ENCODE data around the gene LZTR1.
A peak's percentile ranks its signal among the peaks of the same experiment; 100 is the strongest.

LZTR1 gene

GRCh38 chr22:20979940-20980453 is 2.1 kb upstream of the LZTR1 start:
- no peak for DNase-seq (ENCODE audit: low read depth)
- TF ChIP-seq POLR2A (IDR thresholded peaks at IDR 0.05; ENCODE audit: extremely low read depth, insufficient read length) (no peak), MYC (IDR thresholded peaks at IDR 0.05; ENCODE audit: low read depth, low read length) (no peak), MAX (IDR thresholded peaks at IDR 0.05; ENCODE audit: low read depth, low read length) (no peak), CTCF (IDR thresholded peaks at IDR 0.05; ENCODE audit: low read depth, low read length) (no peak)
- H3K4me3 ChIP-seq (ENCODE audit: low read depth, low read length), result no peak overlapping the region

- DNase-seq (ENCODE audit: low read depth), result no peak
- TF ChIP-seq POLR2A (IDR thresholded peaks at IDR 0.05; ENCODE audit: extremely low read depth, insufficient read length) (no peak), CTCF (IDR thresholded peaks at IDR 0.05; ENCODE audit: low read depth, low read length) (no peak), MYC (IDR thresholded peaks at IDR 0.05; ENCODE audit: low read depth, low read length) (no peak), MAX (IDR thresholded peaks at IDR 0.05; ENCODE audit: low read depth, low read length) (no peak)
These were observed 1.6 kb upstream of the LZTR1 start for GRCh38 chr22:20980523-20980922.

DNA sequence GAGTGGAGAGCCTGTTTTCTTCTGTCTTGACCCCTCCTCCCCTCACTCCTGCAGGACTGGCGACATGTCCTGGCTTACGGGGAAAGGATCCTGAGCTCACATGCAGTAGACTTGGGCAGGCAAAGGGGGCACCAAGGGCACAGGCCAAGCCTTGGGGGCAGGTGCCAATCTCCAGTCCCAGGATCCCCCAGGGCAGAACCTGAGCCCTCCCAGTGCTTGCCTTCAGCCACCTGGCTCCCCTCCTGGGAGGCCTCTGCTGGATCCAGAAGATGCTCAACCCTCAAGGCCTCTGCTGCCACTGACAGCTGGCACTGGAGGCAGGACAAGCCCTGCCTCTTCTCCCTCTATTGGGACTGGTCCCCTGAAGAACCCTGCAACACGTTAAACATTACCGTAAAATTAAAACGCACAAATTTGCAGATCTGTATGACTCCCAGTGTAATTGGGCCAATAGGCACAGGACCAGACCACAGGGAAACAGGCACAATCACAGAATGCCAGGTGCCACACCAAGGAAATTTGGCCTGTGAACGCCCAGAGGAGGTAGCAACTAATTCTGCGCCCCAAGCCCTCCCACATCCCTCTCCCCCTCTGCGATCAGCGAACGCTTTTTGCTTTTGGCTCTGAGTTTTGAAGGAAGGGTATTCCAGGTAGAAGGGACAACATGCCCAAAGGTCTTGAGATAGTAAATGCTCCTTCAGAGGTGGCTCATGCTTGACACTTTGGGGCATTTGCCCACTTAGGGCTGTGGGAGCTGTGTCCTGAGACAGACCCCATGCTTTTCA is 967 bp upstream of the LZTR1 start:
- H3K4me3 ChIP-seq (ENCODE audit: low read depth, low read length), result peak overlapping the region; percentile 88
- DNase-seq (ENCODE audit: low read depth), result no peak
- TF ChIP-seq POLR2A (IDR thresholded peaks at IDR 0.05; ENCODE audit: extremely low read depth, insufficient read length), result no peak

More at GRCh38 chr22:20980523-20980922, 1.6 kb upstream of the LZTR1 start:
- no peak overlapping the region for H3K4me3 ChIP-seq (ENCODE audit: low read depth, low read length)

GRCh38 chr22:20982563-20982882 is 426 bp downstream of the LZTR1 start:
- no peak for TF ChIP-seq POLR2A (IDR thresholded peaks at IDR 0.05; ENCODE audit: extremely low read depth, insufficient read length)
- TF ChIP-seq MYC (IDR thresholded peaks at IDR 0.05; ENCODE audit: low read depth, low read length), result no peak
- H3K4me3 ChIP-seq (ENCODE audit: low read depth, low read length), result peak overlapping the region; percentile 88
- DNase-seq (ENCODE audit: low read depth), result no peak

GRCh38 chr22:20983081-20983771 is 1.1 kb downstream of the LZTR1 start:
- peak overlapping the region; percentile 88 for H3K4me3 ChIP-seq (ENCODE audit: low read depth, low read length)
- TF ChIP-seq POLR2A (IDR thresholded peaks at IDR 0.05; ENCODE audit: extremely low read depth, insufficient read length), result no peak
- TF ChIP-seq MYC (IDR thresholded peaks at IDR 0.05; ENCODE audit: low read depth, low read length), result no peak
- no peak for TF ChIP-seq MAX (IDR thresholded peaks at IDR 0.05; ENCODE audit: low read depth, low read length)
- no peak for TF ChIP-seq CTCF (IDR thresholded peaks at IDR 0.05; ENCODE audit: low read depth, low read length)
- DNase-seq (ENCODE audit: low read depth), result no peak

GRCh38 chr22:20985720-20986119 is 3.6 kb downstream of the LZTR1 start:
- DNase-seq (ENCODE audit: low read depth), result no peak
- no peak for TF ChIP-seq CTCF (IDR thresholded peaks at IDR 0.05; ENCODE audit: low read depth, low read length)
- no peak for TF ChIP-seq MAX (IDR thresholded peaks at IDR 0.05; ENCODE audit: low read depth, low read length)
- TF ChIP-seq POLR2A (IDR thresholded peaks at IDR 0.05; ENCODE audit: extremely low read depth, insufficient read length), result no peak
- TF ChIP-seq MYC (IDR thresholded peaks at IDR 0.05; ENCODE audit: low read depth, low read length), result no peak
- no peak overlapping the region for H3K4me3 ChIP-seq (ENCODE audit: low read depth, low read length)

Measured in NB4 (cell line).